GM10266 (cell line): Measurements from ENCODE around the gene ZNF227.

Experiments
- DNase-seq: peaks from one replicate; pipeline ENCODE4 v3.0.0; 2012; ENCODE audit errors: extremely low spot score
- TF ChIP-seq, protein P1 (sequence below): IDR thresholded peaks from 2 replicates; pipeline ENCODE4 v1.5.1; 2012; ENCODE audit warnings: mild to moderate bottlenecking, low read depth; ENCODE audit not compliant: control insufficient read depth, insufficient read depth; ENCODE audit errors: missing control alignments

ZNF227 gene

DNA sequence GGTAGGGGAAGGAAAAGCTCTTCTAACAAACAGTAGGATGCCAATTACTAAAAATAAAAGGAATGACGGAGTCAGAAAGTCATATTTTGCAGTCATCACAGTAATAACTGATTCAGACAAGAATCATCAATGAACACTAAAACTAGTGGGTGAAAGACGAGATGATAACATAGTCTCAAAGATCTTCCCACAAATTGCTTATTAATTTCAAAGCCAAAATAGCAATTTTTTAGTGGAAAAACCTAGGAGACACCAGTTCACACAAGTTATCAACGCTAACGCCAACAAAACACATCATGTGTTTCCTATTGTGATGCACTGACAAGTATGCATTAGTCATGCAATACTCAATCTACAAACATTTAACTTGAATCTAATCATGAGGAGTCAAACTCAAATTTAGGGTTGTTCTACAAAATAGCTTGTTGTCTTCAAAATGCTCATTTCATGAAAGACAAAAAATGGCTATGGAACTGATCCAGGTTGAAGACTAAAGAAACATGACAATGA, 65.9 kb downstream of the ZNF227 start:
- TF ChIP-seq, protein P1, sequence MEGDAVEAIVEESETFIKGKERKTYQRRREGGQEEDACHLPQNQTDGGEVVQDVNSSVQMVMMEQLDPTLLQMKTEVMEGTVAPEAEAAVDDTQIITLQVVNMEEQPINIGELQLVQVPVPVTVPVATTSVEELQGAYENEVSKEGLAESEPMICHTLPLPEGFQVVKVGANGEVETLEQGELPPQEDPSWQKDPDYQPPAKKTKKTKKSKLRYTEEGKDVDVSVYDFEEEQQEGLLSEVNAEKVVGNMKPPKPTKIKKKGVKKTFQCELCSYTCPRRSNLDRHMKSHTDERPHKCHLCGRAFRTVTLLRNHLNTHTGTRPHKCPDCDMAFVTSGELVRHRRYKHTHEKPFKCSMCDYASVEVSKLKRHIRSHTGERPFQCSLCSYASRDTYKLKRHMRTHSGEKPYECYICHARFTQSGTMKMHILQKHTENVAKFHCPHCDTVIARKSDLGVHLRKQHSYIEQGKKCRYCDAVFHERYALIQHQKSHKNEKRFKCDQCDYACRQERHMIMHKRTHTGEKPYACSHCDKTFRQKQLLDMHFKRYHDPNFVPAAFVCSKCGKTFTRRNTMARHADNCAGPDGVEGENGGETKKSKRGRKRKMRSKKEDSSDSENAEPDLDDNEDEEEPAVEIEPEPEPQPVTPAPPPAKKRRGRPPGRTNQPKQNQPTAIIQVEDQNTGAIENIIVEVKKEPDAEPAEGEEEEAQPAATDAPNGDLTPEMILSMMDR = no peak
- DNase-seq = no peak

DNA sequence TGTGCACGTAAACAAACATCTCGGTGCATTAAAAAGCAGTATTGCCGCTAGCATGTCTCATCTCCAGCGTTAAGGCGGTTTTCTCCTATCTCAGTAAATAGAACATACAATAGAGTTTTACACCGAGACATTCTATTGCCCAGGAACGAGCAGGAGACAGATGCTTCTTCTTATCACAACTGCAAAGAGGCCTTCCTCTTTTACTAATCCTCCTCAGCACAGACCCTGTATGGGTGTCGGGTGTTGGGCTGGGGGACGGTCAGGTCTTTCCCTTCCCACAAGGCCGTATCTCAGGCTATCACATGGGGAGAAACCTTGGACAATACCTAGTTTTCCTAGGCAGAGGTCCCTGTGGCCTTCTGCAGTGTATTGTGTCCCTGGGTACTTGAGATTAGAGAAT, 68.6 kb downstream of the ZNF227 start:
- no peak for DNase-seq
- TF ChIP-seq, protein P1 = no peak

DNA sequence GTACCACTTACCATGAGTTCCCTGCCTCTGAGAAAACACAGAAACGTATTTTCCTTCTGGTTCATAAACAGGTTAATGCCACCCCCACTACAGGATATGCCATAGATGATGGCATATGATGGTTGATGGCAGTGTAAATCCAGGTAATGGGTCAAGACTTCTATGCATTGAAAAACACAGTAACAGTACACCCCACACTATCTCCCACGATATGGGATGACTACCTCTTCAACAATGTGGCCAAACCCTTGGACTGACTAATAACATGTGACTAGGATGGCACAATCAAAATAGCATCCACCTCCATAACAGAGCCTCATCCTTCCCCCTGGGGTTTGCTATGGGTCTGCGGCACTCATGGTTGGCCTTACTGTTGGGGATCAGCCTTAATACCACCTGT, 70.5 kb downstream of the ZNF227 start:
- no peak for DNase-seq
- TF ChIP-seq, protein P1 = no peak

DNA sequence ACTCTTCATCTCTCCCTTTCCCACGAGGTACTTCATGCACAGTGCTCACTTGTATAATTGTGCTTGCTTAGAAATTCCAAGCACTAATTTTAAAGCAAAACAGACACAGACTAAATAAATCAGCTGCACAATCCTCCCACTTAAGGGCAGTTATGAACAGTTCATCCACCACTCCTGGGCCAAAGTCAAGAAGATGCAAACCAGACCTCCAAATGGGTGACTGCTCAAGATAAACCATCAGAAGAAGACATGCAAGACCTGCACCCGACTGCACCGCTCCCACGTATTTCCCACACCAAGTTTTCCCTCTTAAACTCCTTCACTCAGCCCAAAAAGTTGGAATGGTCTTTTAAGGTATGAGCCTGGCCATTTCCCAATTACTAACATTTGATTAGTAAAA, 72.6 kb downstream of the ZNF227 start:
- TF ChIP-seq, protein P1 = no peak
- no peak for DNase-seq
